Right ventricle myocardium inferior (tissue), 1 donor: Measurements from ENCODE around the gene CRYBG3. TPM values are rescaled to one million over a fixed set of nuclear protein-coding genes. Genes with fewer than 3 reads are reported as not detected.

Experiments
- ATAC-seq: fragments of 200-7000 bp; cut with Tn5 transposase; one replicate; pipeline ENCODE4 v1.9.1; 2020; ENCODE audit warnings: mild to moderate bottlenecking, moderate library complexity
- DNase-seq: peaks from one replicate; pipeline ENCODE4 v3.0.0; 2021; ENCODE audit errors: missing footprints
- intact Hi-C: fragments of 100-400 bp; cut with DNase I; formaldehyde crosslinking; loops from one replicate; pipeline ENCODE4 v1.11.0; 2022
- total RNA-seq: library from RNA; stranded (reverse); fragmentation: NEBNext Ultra II Directional; extraction: Animal tissue kit (Norgen Biotek cat#: 25700); gene quantifications from one replicate; pipeline ENCODE4 v1.2.1, GENCODE V29; 2021
- donor health status: DM: no; HTN: yes; CAD: no; lungs with severe emphysema.

CRYBG3 gene
- total RNA-seq, 1 donor from 2014 or later = 23.1 TPM

- DNase-seq (no peak), ATAC-seq (no peak)
- intact Hi-C loops = loop anchor here (10.0 kb wide), 1 partner anchor 105 kb away; the partner anchor contains the start of gene CRYBG3
These were observed 108.2 kb downstream of the CRYBG3 start for GRCh38 chr3:97930018-97930417.

DNA sequence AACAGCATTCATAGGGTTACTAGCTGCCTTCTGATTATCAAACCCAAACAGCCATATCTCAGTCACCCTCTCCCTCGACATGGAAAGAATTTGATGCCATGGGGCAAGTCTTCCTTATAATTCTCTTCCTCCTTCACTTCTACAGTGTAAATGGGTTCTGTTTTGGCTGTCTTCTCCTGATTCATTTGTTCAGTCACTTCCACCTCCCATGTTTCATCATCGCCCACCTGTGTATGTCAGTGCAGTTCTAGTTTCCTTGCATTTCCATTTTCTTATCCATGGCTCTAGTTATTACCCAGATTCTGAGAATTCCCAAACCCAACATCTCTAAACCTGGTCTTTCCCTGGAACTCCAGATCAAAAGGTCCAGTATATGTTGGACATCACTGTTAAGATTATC, 109.4 kb downstream of the CRYBG3 start:
- ATAC-seq = no peak
- intact Hi-C loops = loop anchor here (10.0 kb wide), 1 partner anchor 106 kb away; the partner anchor contains the start of gene CRYBG3
- no peak for DNase-seq

DNA sequence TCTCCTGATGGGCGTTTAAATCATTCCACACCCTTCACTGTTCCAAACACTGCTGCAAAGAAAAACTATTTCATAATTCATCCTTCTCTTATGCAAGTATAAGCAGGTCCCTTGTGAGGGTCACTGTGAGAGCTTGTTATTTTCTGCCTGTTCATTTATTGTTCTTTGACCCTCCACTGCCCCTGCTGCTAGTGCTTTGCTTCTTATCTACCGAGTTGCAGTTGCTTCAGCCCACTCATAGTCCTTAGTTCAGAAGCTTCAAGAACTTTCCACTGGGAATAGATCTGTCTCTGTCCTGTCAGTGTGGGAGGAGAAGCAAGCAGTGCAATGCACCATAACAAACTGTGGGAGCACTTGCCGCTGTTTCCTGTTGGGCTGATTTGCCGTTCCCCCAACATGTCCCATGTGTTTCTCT, 110.6 kb downstream of the CRYBG3 start:
- intact Hi-C loops = loop anchor here (10.0 kb wide), 1 partner anchor 108 kb away; the partner anchor contains the start of gene CRYBG3
- ATAC-seq (peak; percentile 95), DNase-seq (no peak)

GRCh38 chr3:97934980-97935695, 113.3 kb downstream of the CRYBG3 start:
- DNase-seq (no peak), ATAC-seq (no peak)
- intact Hi-C loops = loop anchor here (10.0 kb wide), 1 partner anchor 110 kb away; the partner anchor contains the start of gene CRYBG3

- intact Hi-C loops = loop anchor here (10.0 kb wide), 1 partner anchor 111 kb away; the partner anchor contains the start of gene CRYBG3
- DNase-seq (no peak), ATAC-seq (no peak)
These were observed 114.0 kb downstream of the CRYBG3 start for GRCh38 chr3:97935842-97936241.

- DNase-seq = no peak
- no peak for ATAC-seq
- intact Hi-C loops = loop anchor here (10.0 kb wide), 1 partner anchor 112 kb away; the partner anchor contains the start of gene CRYBG3
These were observed 115.4 kb downstream of the CRYBG3 start for GRCh38 chr3:97937205-97937604.

DNA sequence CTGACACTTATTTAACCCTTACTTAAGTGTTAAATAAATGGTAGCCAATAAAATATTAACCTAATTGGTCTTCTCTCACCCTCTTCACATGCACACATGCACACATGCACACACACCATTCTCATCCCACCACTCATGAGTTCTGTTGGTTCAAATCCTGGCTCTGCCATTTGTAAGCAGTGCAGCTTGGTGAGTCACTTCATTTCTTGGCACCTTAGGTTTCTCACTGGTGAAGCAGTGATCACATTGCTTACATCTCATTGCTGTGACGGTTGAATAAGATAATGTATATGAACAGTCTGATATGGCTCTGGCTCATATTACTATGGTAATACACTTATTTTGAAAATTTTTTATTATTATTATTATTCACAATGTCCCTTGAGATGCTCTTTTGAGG, 116.6 kb downstream of the CRYBG3 start:
- intact Hi-C loops = loop anchor here (10.0 kb wide), 1 partner anchor 114 kb away; the partner anchor contains the start of gene CRYBG3
- DNase-seq = no peak
- no peak for ATAC-seq

- intact Hi-C loops = loop anchor here (10.0 kb wide), 1 partner anchor 115 kb away; the partner anchor contains the start of gene CRYBG3
- ATAC-seq = no peak
- DNase-seq = no peak
These were observed 117.6 kb downstream of the CRYBG3 start for GRCh38 chr3:97939401-97939800.

DNA sequence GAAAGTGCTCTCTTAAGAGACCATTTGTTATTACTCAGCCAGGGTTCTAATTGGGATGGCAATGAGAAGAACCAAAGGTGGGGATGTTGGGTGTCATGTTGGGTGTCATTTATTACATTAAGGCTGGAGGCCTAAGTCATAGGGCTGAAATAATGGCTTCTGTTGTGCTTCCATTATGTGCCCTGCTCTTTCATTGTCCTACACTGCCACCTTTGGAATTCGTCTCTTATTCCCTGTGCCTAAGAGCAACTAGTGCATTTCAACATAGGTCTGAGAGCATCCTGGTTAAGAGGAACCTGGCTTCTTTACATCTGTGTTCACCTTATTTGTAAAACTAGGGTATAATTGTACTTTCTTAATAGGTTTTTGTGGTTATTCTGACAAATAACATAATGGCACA, 118.2 kb downstream of the CRYBG3 start:
- peak; percentile 8 for ATAC-seq
- no peak for DNase-seq
- intact Hi-C loops = loop anchor here (5.0 kb wide), 1 partner anchor 148 kb away; no protein-coding TSS in a partner anchor

DNA sequence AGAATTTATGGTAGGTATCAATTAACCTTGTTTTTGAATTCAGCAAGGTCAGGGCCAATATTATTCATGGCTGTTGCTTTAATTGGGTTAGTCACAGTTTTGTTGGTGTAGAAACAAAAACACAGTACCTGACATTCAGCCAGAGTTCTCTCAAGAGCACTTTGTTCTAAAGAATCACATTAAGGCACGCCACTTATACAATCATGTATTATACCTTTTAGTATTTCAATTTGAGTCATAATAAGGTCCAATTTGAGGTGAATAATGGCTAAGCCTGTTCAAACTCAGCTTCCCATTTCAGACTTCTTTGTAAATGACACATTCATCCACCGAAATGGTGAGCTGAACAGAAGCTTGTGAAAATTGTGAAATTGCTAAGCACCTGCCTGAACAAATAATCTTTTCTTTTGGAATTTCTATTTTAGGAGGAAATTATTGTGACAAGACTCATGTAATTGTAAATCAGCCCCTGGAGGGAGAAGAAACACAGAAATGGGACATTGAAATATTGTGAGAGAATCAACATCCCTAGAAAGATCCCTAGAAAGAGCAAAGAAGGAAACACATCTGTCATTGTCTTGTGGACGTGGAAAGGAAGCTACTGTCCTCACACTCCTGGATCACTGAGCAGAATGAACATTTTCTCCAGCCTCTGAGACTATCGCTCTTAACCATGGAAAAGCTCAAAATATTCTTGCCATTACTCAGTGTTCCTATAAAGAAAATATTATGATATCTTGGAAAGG, 121.2 kb downstream of the CRYBG3 start:
- ATAC-seq (no peak), DNase-seq (no peak)
- intact Hi-C loops = loop anchor here (5.0 kb wide), 1 partner anchor 151 kb away; no protein-coding TSS in a partner anchor

DNA sequence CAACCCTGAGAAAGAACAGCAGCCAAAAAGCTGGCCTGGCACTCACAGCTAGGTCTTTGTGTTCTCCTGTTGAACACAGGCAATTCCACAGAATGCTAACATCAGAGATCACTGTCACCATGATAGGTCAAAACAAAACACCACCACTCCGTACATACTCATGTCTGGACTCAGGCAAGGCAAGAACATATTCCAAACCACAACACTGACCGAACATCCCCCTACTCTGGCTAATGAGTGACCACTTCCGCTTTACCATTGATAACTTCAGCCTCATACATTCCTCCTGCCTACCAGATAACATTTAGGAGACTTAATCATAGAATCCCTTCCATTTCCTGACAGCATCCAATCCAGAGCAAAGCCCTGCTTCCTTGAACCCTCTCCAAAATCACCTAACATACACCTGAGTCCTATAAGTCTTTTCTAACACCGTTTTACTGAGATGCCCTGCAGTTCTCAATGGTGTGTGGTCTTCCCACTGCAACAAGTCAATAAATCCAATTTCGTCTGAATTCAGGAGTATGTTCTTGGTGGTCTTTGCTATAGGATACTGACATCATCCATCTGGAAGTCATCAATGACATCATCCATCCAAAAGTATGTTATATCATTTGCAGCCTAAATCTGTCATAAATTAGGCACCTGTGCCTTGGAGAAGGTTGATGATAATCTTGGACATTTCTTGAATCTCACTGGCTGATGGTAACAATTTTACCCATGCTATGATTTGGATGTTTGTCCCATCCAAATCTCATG, 126.7 kb downstream of the CRYBG3 start:
- DNase-seq (no peak), ATAC-seq (no peak)
- intact Hi-C loops = no loop called here

DNA sequence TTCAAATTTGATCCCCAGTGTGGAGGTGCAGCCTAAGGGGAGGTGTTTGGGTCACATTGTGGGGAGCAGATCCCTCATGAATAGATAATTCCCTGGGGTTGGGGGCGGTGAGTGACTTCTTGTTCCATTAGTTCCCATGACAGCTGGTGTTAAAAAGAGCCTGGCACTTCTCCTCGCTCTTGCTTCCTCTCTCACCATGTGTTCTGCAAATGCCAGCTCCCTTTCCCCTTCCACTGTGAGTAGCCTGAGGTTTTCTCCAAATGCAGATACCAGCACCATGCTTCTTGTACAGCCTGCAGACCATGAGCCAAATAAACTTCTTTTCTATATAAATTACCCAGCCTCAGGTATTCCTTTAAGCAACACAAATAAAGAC, 127.3 kb downstream of the CRYBG3 start:
- no peak for DNase-seq

DNA sequence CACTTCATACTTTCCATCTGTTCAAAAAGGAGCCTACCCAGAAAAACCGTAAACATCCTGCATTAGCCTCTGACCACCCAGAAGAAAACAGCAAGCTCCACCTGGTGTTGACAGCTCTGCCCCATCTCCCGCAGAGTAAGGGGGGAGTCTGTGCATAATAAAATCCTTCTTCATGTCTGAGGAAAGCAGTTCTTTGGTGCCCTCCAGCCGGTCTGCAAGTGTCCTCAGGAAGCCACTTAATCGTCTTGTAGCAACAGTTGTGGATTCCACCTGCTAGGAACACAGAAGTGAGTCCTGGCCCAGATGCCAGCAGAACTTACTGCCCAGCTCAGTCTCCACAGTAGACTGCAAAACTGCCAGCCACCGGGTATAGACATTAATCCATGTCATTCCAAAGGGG, 127.9 kb downstream of the CRYBG3 start:
- DNase-seq (no peak), ATAC-seq (no peak)
- intact Hi-C loops = no loop called here

More for the DNA sequence above, 127.3 kb downstream of the CRYBG3 start:
- no peak for ATAC-seq
- intact Hi-C loops = no loop called here

GRCh38 chr3:97950360-97950759, 128.5 kb downstream of the CRYBG3 start:
- ATAC-seq (no peak), DNase-seq (no peak)
- intact Hi-C loops = no loop called here

DNA sequence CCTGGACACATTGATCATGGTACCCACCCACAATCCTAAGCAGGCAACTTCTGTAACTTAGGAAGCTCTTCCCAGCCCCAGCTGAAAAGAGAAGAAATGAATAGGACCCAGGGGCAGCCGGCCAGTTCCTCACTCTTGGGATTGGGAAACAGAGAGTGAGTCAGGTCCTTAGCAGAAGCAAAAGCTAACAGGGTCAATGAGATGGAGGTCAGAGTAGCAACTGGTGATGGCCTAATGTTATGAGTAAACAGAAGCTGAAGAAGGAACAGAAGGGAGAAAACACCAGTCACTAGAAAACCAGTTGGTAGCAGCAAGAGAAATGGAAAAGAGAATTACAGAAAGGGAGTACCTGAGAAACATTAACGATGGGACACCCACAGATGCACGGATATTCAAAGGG, 130.5 kb downstream of the CRYBG3 start:
- intact Hi-C loops = no loop called here
- no peak for DNase-seq
- ATAC-seq = peak; percentile 49

DNA sequence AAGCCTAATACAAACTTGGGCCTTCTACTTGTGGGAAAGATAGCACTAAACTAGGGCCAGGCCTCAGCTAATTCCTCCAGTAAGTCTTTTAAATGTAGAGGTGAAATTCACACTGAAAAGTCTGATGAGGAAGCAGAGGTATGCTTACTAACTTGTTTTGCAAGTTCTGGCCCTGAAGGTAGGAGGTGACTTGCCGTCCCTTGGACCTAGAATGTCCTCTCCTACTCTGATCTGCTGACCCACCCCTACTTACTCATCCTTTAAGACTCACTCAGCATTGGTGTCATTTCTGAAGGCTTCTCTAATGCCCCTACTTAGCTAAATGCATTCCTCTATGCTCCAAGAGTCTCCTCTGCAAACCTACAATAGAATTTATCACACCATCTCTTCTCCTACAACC, 131.1 kb downstream of the CRYBG3 start:
- intact Hi-C loops = no loop called here
- no peak for ATAC-seq
- DNase-seq = no peak

GRCh38 chr3:97954228-97954827, 132.5 kb downstream of the CRYBG3 start:
- DNase-seq = no peak
- intact Hi-C loops = no loop called here
- ATAC-seq = peak; percentile 18

GRCh38 chr3:97956051-97956450, 134.2 kb downstream of the CRYBG3 start:
- ATAC-seq = no peak
- intact Hi-C loops = no loop called here
- no peak for DNase-seq
